A673 (cell line): Measurements from ENCODE around the gene LINC00305. TPM values are rescaled to one million over a fixed set of nuclear protein-coding genes. Genes with fewer than 3 reads are reported as not detected.
A peak's percentile ranks its signal among the peaks of the same experiment; 100 is the strongest.

Experiments
- BruUV-seq: library from RNA; stranded (reverse); fragments of 400-500 nt; replicated peaks from 2 replicates; lab custom pipeline; 2021; lab: Mats Ljungman, UMichigan
- CTCF ChIA-PET: fragments of 300-600 bp; sonication (Branson Sonifier 250); formaldehyde crosslinking; loops from one replicate; lab custom pipeline; 2022; ENCODE audit warnings: antibody characterized with exemption; lab: Charles Lee
- POLR2A ChIA-PET: fragments of 300-600 bp; sonication (Branson Sonifier 250); formaldehyde crosslinking; loops from one replicate; lab custom pipeline; 2022; ENCODE audit warnings: antibody characterized with exemption; ENCODE audit not compliant: low non-redundant PET; lab: Charles Lee
- DNase-seq: peaks from one replicate; pipeline ENCODE4 v3.0.0-alpha.2; 2015; ENCODE audit warnings: low spot score
- H3K27ac ChIP-seq: fragments of 200-600 bp; sonication (generic); 2 replicates; pipeline ENCODE4 v1.5.1; 2016; ENCODE audit warnings: mixed run types, low read depth, mild to moderate bottlenecking, mixed read lengths, antibody characterized with exemption, low read length; ENCODE audit not compliant: poor library complexity, severe bottlenecking
- H3K27me3 ChIP-seq: fragments of 200-600 bp; sonication (generic); replicated peaks from 2 replicates; pipeline ENCODE4 v1.6.1; 2017; ENCODE audit warnings: mixed run types, low read depth, mild to moderate bottlenecking, mixed read lengths, antibody characterized with exemption, low read length; ENCODE audit not compliant: insufficient read depth, poor library complexity
- H3K36me3 ChIP-seq: fragments of 200-600 bp; sonication (generic); 2 replicates; pipeline ENCODE4 v1.6.1; 2016; ENCODE audit warnings: mixed run types, mild to moderate bottlenecking, mixed read lengths, antibody characterized with exemption, low read length; ENCODE audit not compliant: insufficient read depth, poor library complexity, severe bottlenecking
- H3K4me1 ChIP-seq: fragments of 200-600 bp; sonication (generic); 2 replicates; pipeline ENCODE4 v1.6.1; 2017; ENCODE audit warnings: mixed run types, mild to moderate bottlenecking, mixed read lengths, antibody characterized with exemption, low read length; ENCODE audit not compliant: insufficient read depth, poor library complexity, severe bottlenecking
- H3K4me3 ChIP-seq: fragments of 200-600 bp; sonication (generic); 2 replicates; pipeline ENCODE4 v1.5.1; 2016; ENCODE audit warnings: low read depth, mixed run types, mild to moderate bottlenecking, mixed read lengths, low read length; ENCODE audit not compliant: poor library complexity, severe bottlenecking
- H3K9me3 ChIP-seq: fragments of 200-600 bp; sonication (generic); 2 replicates; pipeline ENCODE4 v1.6.1; 2016; ENCODE audit warnings: mixed run types, low read depth, mild to moderate bottlenecking, mixed read lengths, antibody characterized with exemption, low read length; ENCODE audit not compliant: poor library complexity, severe bottlenecking
- CTCF ChIP-seq: fragments of 300-800, 200-600 bp; sonication (generic); conservative IDR thresholded peaks from 2 replicates; pipeline ENCODE4 v1.5.1; 2017; ENCODE audit warnings: low read depth, mild to moderate bottlenecking, antibody characterized with exemption, low read length, moderate library complexity, mixed read lengths
- EZH2 ChIP-seq: fragments of 200-600 bp; sonication (generic); IDR thresholded peaks from 2 replicates; pipeline ENCODE4 v1.6.1; 2017; ENCODE audit warnings: borderline replicate concordance, low read depth, mild to moderate bottlenecking, mixed read lengths, antibody characterized with exemption, low read length; ENCODE audit not compliant: poor library complexity, severe bottlenecking
- intact Hi-C: fragments of 100-400 bp; cut with micrococcal nuclease; formaldehyde crosslinking; loops from one replicate; pipeline ENCODE4 v1.10.0; 2022; ENCODE audit not compliant: unreplicated experiment
- total RNA-seq: library from RNA; stranded (reverse); gene quantifications from 2 replicates; pipeline ENCODE4 v1.2.3, GENCODE V29; 2021

LINC00305 gene
- total RNA-seq, 1 experiment from 2014 or later = not detected

- POLR2A ChIA-PET = no interaction called here
- intact Hi-C loops = no loop called here
These were observed 32.2 kb downstream of the LINC00305 start for GRCh38 chr18:64116571-64117175.

GRCh38 chr18:64115881-64116280 is 33.0 kb downstream of the LINC00305 start:
- ChIA-PET CTCF (no interaction called here), POLR2A (no interaction called here)
- intact Hi-C loops = no loop called here
- H3K9me3 ChIP-seq = no peaks in the 10 kb centered on the region
- TF ChIP-seq EZH2 (no peak), CTCF (no peak)
- H3K27ac ChIP-seq = no peak overlapping the region
- H3K4me3 ChIP-seq = no peak overlapping the region
- no TSS peak for BruUV-seq
- H3K27me3 ChIP-seq = no peaks in the 10 kb centered on the region
- H3K36me3 ChIP-seq = no peaks in the 10 kb centered on the region
- peak; percentile 41 for DNase-seq
- peaks cover 6% of the 10 kb centered on the region for H3K4me1 ChIP-seq

More at GRCh38 chr18:64116571-64117175, 32.2 kb downstream of the LINC00305 start:
- CTCF ChIA-PET = interaction anchor here (0.6 kb wide), 1 partner anchor 211 kb away, joined by 5 read pairs; no protein-coding TSS in a partner anchor
- TF ChIP-seq CTCF (no peak), EZH2 (no peak)
- Histone ChIP-seq H3K9me3 (no peaks in the 10 kb centered on the region), H3K36me3 (no peaks in the 10 kb centered on the region), H3K4me1 (peaks cover 6% of the 10 kb centered on the region), H3K27me3 (no peaks in the 10 kb centered on the region), H3K27ac (no peak overlapping the region), H3K4me3 (no peak overlapping the region)
- BruUV-seq = no TSS peak
- no peak for DNase-seq

- H3K27me3 ChIP-seq = no peaks in the 10 kb centered on the region
- H3K27ac ChIP-seq = no peak overlapping the region
- ChIA-PET POLR2A (no interaction called here), CTCF (no interaction called here)
- intact Hi-C loops = no loop called here
- H3K36me3 ChIP-seq = no peaks in the 10 kb centered on the region
- no peak overlapping the region for H3K4me3 ChIP-seq
- no peak for DNase-seq
- BruUV-seq = no TSS peak
- no peaks in the 10 kb centered on the region for H3K4me1 ChIP-seq
- TF ChIP-seq CTCF (no peak), EZH2 (no peak)
- H3K9me3 ChIP-seq = no peaks in the 10 kb centered on the region
These were observed 36.9 kb downstream of the LINC00305 start for GRCh38 chr18:64111950-64112349.
